GF-D8 (cell line): ENCODE measurements around the gene ESPNL.

Experiments
- DNase-seq: peaks from one replicate; lab custom pipeline; 2025; lab: John Stamatoyannopoulos, UW

The ESPNL gene

GRCh38 chr2:238128061-238128440 lies 27.9 kb downstream of the ESPNL start:
- DNase-seq = no peak

- no peak for DNase-seq
Measured at GRCh38 chr2:238128534-238129001, 28.4 kb downstream of the ESPNL start.

GRCh38 chr2:238129166-238130010 lies 29.2 kb downstream of the ESPNL start:
- no peak for DNase-seq

GRCh38 chr2:238130111-238130695 lies 30.1 kb downstream of the ESPNL start:
- DNase-seq = no peak

GRCh38 chr2:238130696-238131628 lies 30.8 kb downstream of the ESPNL start:
- DNase-seq = no peak

- DNase-seq = no peak
Measured at GRCh38 chr2:238131761-238132462, 31.8 kb downstream of the ESPNL start.

- no peak for DNase-seq
Measured at GRCh38 chr2:238132463-238133450, 32.6 kb downstream of the ESPNL start.

DNA sequence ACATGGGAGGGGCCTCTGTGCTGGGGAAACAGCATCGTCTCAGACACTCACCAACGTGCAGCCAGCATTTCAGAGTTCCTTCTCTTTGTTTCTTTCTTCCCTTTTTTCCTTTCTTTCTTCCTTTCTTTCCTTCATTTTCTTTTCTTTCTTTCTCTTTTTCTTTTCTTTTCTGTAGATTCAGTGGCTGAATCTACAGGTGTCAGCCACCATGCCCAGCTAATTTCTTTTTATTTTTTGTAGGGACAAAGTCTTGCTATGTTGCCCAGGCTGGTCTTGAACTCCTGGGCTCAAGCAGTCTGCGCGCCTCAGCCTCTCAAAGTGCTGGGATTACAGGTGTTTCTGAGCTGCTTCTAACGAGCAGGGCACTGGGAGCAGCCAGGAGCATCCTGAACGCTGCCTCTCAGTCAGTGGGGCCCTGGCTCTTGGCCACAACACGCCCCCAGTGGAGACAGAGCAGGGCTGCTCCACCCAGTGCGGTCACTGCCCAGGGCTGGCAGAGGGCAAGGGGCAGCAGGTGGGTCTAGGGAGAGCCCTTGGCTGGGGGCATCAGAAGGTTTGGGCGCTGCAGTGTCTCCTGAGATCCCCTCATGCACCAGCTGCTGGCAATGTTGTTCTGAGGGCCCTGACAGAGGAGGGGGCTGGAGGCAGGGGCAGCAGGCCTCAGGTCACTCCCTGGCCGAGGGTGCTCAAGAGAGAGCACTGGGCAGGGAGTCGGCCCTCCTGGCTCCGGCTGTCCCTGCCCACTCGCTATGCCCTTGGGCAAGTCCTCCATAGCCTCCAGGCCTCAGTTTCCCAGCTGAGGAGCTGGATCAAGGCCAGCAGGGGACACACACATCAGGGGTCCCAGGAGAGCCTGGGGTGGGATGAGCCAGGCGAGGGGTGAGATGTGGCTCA lies 33.6 kb downstream of the ESPNL start:
- DNase-seq = no peak

GRCh38 chr2:238134393-238134785 lies 34.2 kb downstream of the ESPNL start:
- no peak for DNase-seq

GRCh38 chr2:238135601-238136150 lies 35.5 kb downstream of the ESPNL start:
- DNase-seq = no peak

DNA sequence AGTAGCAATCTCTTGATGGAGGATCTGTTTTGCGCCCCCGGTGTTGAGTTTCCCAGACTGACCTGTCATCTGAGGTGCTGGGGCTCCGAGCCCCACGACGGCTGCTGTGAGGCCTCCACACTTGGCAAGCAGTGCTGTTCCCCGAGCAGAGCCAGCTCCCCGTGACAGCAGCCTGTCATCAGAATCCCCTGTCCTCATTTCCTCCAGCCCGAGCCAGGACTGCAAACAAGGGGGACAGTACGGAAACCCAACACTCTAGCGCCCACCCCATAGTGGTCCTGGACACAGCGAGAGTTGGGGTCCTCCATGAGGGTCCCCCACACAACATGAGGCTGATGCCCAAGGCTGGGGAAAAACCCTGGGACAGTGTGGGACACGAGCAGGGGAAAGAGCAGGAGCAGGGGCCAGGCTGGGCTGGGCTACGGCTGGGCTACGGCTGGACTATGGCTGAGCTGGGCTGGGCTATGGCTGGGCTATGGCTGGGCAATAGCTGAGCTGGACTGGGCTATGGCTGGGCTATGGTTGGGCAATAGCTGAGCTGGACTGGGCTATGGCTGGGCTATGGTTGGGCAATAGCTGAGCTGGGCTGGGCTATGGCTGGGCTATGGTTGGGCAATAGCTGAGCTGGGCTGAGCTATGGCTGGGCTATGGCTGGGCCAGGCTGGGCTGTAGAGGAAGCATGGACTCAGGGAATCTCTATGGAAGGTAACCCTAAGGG lies 36.8 kb downstream of the ESPNL start:
- DNase-seq = no peak

GRCh38 chr2:238137885-238138284 lies 37.7 kb downstream of the ESPNL start:
- no peak for DNase-seq

DNA sequence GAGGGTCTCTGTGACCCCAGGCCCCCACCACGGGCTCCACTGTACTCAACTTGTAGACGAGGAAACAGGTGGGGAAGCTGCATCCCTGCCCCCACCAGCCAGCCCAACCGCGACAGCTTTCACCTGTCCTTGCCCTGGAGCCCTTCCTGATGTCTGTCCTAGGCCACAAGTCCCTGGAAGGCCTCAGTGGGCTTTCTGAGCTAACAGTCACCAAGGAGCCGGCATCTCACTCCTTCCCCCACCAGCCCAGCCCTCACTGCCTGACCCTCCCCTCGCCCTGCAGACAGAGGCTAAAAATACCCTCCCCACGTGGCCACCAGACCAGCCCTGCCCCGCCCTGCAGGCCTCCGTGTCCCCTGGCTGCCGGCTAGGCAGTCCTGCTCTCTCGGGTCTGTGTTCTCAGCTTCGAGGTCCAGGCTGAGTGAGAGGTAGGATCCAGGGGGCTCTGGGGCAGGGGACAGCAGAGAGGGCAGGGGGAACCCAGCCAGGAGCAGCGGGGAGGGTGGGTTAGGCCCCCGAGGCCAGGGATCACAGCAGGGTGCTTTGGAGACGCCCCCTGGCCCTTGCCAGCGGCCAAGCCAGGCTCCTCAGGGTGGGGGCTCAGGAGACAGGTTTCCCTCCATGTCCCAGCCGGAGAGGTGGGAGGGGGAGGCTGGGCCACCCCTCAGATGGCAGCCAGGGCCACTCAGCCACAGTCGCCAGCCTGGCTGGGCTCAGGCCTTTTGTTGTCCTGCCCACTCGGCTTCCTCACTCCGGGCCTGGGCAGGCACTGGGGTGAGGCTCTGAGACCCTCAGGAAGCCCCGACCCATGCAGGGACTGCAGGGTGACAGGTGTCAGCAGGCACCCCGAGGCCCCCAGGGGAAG lies 38.4 kb downstream of the ESPNL start, which contains the start of gene KLHL30:
Gene KLHL30 (plus strand): TSS at position 338 of the 865 bp plus-strand sequence. CDS start 2,087 bp downstream, outside the sequence.
- no peak for DNase-seq

GRCh38 chr2:238139196-238140039 lies 39.3 kb downstream of the ESPNL start:
- DNase-seq = no peak

DNA sequence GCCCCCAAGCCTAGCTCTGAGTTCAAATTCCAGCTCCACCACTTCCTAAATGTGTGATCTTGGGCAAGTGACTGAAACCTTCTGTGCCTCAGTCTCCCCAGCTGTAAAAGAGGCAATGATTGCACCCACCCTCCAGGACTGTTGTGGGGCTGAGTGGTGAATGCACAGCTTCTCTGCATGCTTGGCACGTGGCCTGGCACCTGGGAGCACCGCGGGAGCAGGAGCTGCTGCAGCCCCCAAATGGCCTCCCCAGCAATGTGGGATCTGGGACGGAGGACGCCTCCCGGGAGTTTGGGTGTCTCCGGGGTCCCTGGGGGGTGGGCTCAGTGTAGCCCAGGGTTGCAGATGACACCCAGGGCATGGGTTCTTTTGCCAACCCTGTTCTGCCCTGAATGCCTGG lies 39.9 kb downstream of the ESPNL start:
- DNase-seq = no peak

DNA sequence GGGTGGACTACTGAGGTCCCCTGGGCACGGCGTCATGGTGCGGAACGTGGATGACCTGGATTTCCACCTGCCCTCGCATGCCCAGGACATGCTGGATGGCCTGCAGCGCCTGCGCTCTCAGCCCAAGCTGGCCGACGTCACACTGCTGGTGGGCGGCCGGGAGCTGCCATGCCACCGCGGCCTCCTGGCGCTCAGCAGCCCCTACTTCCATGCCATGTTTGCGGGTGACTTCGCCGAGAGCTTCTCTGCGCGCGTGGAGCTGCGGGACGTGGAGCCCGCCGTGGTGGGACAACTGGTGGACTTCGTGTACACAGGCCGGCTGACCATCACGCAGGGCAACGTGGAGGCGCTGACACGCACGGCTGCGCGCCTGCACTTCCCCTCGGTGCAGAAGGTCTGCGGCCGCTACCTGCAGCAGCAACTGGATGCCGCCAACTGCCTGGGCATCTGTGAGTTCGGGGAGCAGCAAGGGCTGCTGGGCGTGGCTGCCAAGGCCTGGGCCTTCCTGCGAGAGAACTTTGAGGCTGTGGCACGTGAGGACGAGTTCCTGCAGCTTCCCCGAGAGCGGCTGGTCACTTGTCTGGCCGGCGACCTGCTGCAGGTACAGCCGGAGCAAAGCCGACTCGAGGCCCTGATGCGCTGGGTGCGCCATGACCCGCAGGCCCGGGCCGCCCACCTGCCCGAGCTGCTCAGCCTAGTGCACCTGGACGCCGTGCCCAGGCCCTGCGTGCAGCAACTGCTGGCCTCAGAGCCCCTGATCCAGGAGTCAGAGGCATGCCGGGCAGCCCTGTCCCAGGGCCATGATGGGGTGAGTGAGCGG lies 40.8 kb downstream of the ESPNL start:
- DNase-seq = no peak
